GM12878 (cell line): Measurements from ENCODE around the gene CALM3. TPM values are rescaled to one million over a fixed set of nuclear protein-coding genes. Genes with fewer than 3 reads are reported as not detected.

Experiments
- BMI1 ChIP-seq: fragments of 450-650 bp; IDR thresholded peaks from 2 replicates; pipeline ENCODE4 v1.6.1; 2016; ENCODE audit warnings: mild to moderate bottlenecking, moderate library complexity, borderline replicate concordance
- BRCA1 ChIP-seq: IDR thresholded peaks from 2 replicates; pipeline ENCODE4 v1.6.1; 2011; ENCODE audit warnings: low read depth, low read length, improper control_type of control experiment
- CBFB ChIP-seq: IDR thresholded peaks from 2 replicates; pipeline ENCODE4 v1.6.1; 2016; ENCODE audit warnings: antibody characterized with exemption, low read depth
- E2F4 ChIP-seq: IDR thresholded peaks from 2 replicates; pipeline ENCODE4 v1.6.1; 2012; ENCODE audit warnings: low read depth, low read length, improper control_type of control experiment
- ETV6 ChIP-seq, 2 experiments: fragments of 450-650 bp in 1 of 2; IDR thresholded peaks in 1 of 2; conservative IDR thresholded peaks in 1 of 2; 2 replicates each; pipeline ENCODE4 v1.6.1; 2014; ENCODE audit warnings: antibody characterized with exemption in 1 of 2, borderline replicate concordance in 1 of 2, low read depth in 1 of 2, mild to moderate bottlenecking in 1 of 2, moderate library complexity in 1 of 2
- GABPA ChIP-seq: IDR thresholded peaks from 2 replicates; pipeline ENCODE4 v1.6.1; 2014; ENCODE audit warnings: antibody characterized with exemption, low read depth, mild to moderate bottlenecking, inconsistent platforms
- HDGF ChIP-seq: fragments of 450-650 bp; IDR thresholded peaks from 2 replicates; pipeline ENCODE4 v1.6.1; 2016; ENCODE audit warnings: antibody characterized with exemption
- MTA2 ChIP-seq: fragments of 450-650 bp; IDR thresholded peaks from 2 replicates; pipeline ENCODE4 v1.6.1; 2016; ENCODE audit warnings: low read depth, mild to moderate bottlenecking, moderate library complexity
- NFYB ChIP-seq: IDR thresholded peaks from 2 replicates; pipeline ENCODE4 v1.6.1; 2011; ENCODE audit warnings: low read depth, mild to moderate bottlenecking, low read length, improper control_type of control experiment, moderate library complexity; ENCODE audit not compliant: insufficient read depth
- SIN3A ChIP-seq: IDR thresholded peaks from 2 replicates; pipeline ENCODE4 v1.6.1; 2012; ENCODE audit warnings: low read depth, low read length, improper control_type of control experiment
- SREBF1 ChIP-seq: IDR thresholded peaks from 2 replicates; pipeline ENCODE4 v1.6.1; 2012; ENCODE audit warnings: mild to moderate bottlenecking, low read length
- SRF ChIP-seq, 2 experiments: IDR thresholded peaks; 2 replicates each; pipeline ENCODE4 v1.6.1; 2011; ENCODE audit warnings: low read depth in 2 of 2, low read length in 2 of 2, mild to moderate bottlenecking in 1 of 2, moderate library complexity in 1 of 2
- SUPT20H ChIP-seq: IDR thresholded peaks from 2 replicates; pipeline ENCODE4 v1.6.1; 2011; ENCODE audit warnings: low read depth, mild to moderate bottlenecking, low read length, moderate library complexity, borderline replicate concordance; ENCODE audit not compliant: control insufficient read depth
- SUZ12 ChIP-seq: fragments of 200-600 bp; sonication (generic); IDR thresholded peaks from one replicate; pipeline ENCODE4 v1.6.1; 2018; ENCODE audit warnings: antibody characterized with exemption, mild to moderate bottlenecking; ENCODE audit not compliant: unreplicated experiment
- ZNF384 ChIP-seq: IDR thresholded peaks from 2 replicates; pipeline ENCODE4 v1.6.1; 2012; ENCODE audit warnings: low read depth, mild to moderate bottlenecking, low read length, improper control_type of control experiment, borderline replicate concordance
- polyA plus RNA-seq, 11 experiments: library from polyadenylated mRNA; depleted of rRNA in 4 of 11; unstranded in 6 of 11; stranded (reverse) in 5 of 11; fragments of >200 nt; fragmentation: Nextera tagmentation in 4 of 11; fragmentation: Illumina TruSeq in 1 of 11; extraction: Ambion mirVana in 4 of 11; extraction: Trizol in 1 of 11; gene quantifications; 1 replicate in 1 of 11; 2 replicates in 10 of 11; pipeline versions ENCODE4 v1.2.1 to v1.2.3, GENCODE V29; 2011 to 2016; ENCODE audit warnings: inconsistent platforms in 2 of 11, missing spikeins in 2 of 11, low read depth in 1 of 11
- total RNA-seq, 4 experiments: library from RNA; depleted of rRNA in 3 of 4; stranded (reverse); fragments of >200 nt in 3 of 4; fragmentation: Illumina TruSeq in 1 of 4; extraction: Trizol in 1 of 4; gene quantifications; 2 replicates each; pipeline versions ENCODE4 v1.2.1 to v1.2.3, GENCODE V29; 2013 to 2021
- TF ChIP-seq, protein P1 (sequence below): fragments of 450-650 bp; IDR thresholded peaks from 2 replicates; pipeline ENCODE4 v1.6.1; 2017; ENCODE audit warnings: mild to moderate bottlenecking, low read depth, inconsistent platforms; ENCODE audit not compliant: poor library complexity, severe bottlenecking

CALM3 gene
- total and polyA plus RNA-seq, 10 of the 15 experiments (the other 5 are each of a cell fraction or from before 2014, with no cell fraction given) = 164 to 849 (median 347) TPM

DNA sequence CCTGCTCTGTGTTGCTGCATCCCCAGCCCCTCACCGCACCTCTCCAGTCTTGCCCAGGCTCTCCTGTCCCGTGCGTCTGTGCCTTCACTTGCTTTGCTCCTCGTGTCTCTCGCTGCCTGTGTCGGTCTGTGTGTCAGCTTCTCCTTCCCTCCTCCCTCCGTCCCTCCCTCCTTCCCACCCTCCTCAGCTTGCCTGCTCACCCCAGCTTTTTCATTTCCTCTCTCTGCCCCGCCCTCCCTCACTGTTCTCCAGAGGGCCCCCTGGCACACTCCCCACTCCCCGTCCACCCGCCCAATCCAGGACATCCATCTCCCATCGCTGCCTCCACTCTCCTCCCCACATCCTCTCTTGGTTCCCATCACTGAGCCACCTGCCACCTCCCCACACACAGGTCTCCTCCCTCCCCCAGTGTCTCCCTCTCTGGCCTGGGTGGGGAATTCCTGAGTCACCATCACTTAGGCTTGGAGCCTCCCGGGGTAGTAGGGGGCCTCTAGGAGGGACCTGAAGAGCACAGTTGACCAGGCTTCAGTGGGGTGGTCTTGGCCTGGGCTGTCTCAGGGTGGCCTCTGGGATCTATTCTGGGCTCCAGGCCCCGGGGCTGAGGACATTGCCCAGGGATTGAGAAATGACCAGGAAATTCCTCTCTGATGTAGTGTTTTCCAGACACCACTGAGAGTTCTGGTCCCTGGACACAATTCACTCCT lies 24.0 kb downstream of the CALM3 start, which contains the start of gene PTGIR (continued):
- TF ChIP-seq, protein P1, sequence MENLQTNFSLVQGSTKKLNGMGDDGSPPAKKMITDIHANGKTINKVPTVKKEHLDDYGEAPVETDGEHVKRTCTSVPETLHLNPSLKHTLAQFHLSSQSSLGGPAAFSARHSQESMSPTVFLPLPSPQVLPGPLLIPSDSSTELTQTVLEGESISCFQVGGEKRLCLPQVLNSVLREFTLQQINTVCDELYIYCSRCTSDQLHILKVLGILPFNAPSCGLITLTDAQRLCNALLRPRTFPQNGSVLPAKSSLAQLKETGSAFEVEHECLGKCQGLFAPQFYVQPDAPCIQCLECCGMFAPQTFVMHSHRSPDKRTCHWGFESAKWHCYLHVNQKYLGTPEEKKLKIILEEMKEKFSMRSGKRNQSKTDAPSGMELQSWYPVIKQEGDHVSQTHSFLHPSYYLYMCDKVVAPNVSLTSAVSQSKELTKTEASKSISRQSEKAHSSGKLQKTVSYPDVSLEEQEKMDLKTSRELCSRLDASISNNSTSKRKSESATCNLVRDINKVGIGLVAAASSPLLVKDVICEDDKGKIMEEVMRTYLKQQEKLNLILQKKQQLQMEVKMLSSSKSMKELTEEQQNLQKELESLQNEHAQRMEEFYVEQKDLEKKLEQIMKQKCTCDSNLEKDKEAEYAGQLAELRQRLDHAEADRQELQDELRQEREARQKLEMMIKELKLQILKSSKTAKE = no peak
- no peak for TF ChIP-seq BRCA1
- TF ChIP-seq BMI1 = no peak
- no peak for TF ChIP-seq NFYB
- peak; percentile 32; the same call in 1 of the 2 replicates for TF ChIP-seq MTA2
- TF ChIP-seq ZNF384 = no peak
- TF ChIP-seq GABPA = no peak
- no peak for TF ChIP-seq CBFB
- TF ChIP-seq SREBF1 = no peak
- peak; percentile 96 for TF ChIP-seq HDGF
- TF ChIP-seq E2F4 = no peak
- no peak for TF ChIP-seq SIN3A
- TF ChIP-seq ETV6 (conservative IDR thresholded peaks at IDR 0.05 in 1 of 2, IDR thresholded peaks at IDR 0.05 in 1 of 2; ENCODE audit: borderline replicate concordance in 1 of 2, low read depth in 1 of 2) = no peak
- no peak for TF ChIP-seq SUZ12
- no peak for TF ChIP-seq SUPT20H
- no peak for TF ChIP-seq SRF (IDR thresholded peaks at IDR 0.05; ENCODE audit: low read depth in 2 of 2, low read length in 2 of 2)
